Endothelial cell of umbilical vein (primary cell): ENCODE measurements around the gene CARD6. TPM values are rescaled to one million over a fixed set of nuclear protein-coding genes. Genes with fewer than 3 reads are reported as not detected.
A peak's percentile ranks its signal among the peaks of the same experiment; 100 is the strongest.

Experiments used
- BruUV-seq: library from RNA; stranded (reverse); fragments of 400-500 nt; replicated peaks from 2 replicates; lab custom pipeline; 2021; lab: Mats Ljungman, UMichigan
- CTCF ChIA-PET: fragments of 300-600, 350-600 bp; sonication (Branson Sonifier 250); formaldehyde crosslinking; loops from one replicate; lab custom pipeline; 2021; ENCODE audit warnings: antibody characterized with exemption, inconsistent platforms; lab: Charles Lee
- POLR2A ChIA-PET: fragments of 300-600, 350-600 bp; sonication (Branson Sonifier 250); formaldehyde crosslinking; loops from one replicate; lab custom pipeline; 2021; ENCODE audit warnings: antibody characterized with exemption, inconsistent platforms; lab: Charles Lee
- DNase-seq: peaks from one replicate; pipeline ENCODE4 v3.0.0-alpha.2; 2011; ENCODE audit warnings: low read depth, low spot score
- FAIRE-seq: peaks from 2 replicates; lab custom pipeline; 2011; peaks lifted over from hg19 to GRCh38; lab: Jason Lieb, UNC
- H2AFZ ChIP-seq: 2 replicates; pipeline ENCODE4 v1.6.0; 2012; ENCODE audit warnings: low read depth, low read length, control low read depth, inconsistent platforms
- H3K27ac ChIP-seq: 2 replicates; pipeline ENCODE4 v1.5.1; 2011; ENCODE audit warnings: low read depth, mild to moderate bottlenecking, control low read depth, low read length, moderate library complexity; ENCODE audit not compliant: insufficient read depth
- H3K27me3 ChIP-seq, 2 experiments: 2 replicates each; pipeline versions ENCODE4 v1.6.0 to v1.6.1; 2011; ENCODE audit warnings: low read length in 2 of 2, mixed read lengths in 1 of 2; ENCODE audit not compliant: control insufficient read depth in 2 of 2, insufficient read depth in 2 of 2
- H3K36me3 ChIP-seq, 2 experiments: 2 replicates in 1 of 2; 3 replicates in 1 of 2; pipeline ENCODE4 v1.5.1; 2011; ENCODE audit warnings: low read length in 2 of 2, mild to moderate bottlenecking in 1 of 2, moderate library complexity in 1 of 2; ENCODE audit not compliant: control insufficient read depth in 2 of 2, insufficient read depth in 2 of 2; ENCODE audit errors: extremely low read depth in 1 of 2
- H3K4me1 ChIP-seq: 3 replicates; pipeline ENCODE4 v1.5.1; 2011; ENCODE audit warnings: mild to moderate bottlenecking, low read length; ENCODE audit not compliant: control insufficient read depth, insufficient read depth; ENCODE audit errors: extremely low read depth
- H3K4me2 ChIP-seq: 2 replicates; pipeline ENCODE4 v1.6.1; 2011; ENCODE audit warnings: low read length, control low read depth, mixed read lengths; ENCODE audit not compliant: insufficient read depth
- H3K4me3 ChIP-seq, 3 experiments: fragments of 200-600 bp in 1 of 3; sonication (generic), shearing (Covaris generic) in 1 of 3; replicated peaks in 1 of 3; 2 replicates each; pipeline ENCODE4 v1.5.1; 2011 to 2016; ENCODE audit warnings: control low read depth in 3 of 3, low read length in 3 of 3, mild to moderate bottlenecking in 2 of 3, inconsistent platforms in 1 of 3, low read depth in 1 of 3, moderate library complexity in 1 of 3; ENCODE audit not compliant: insufficient read depth in 1 of 3
- H3K79me2 ChIP-seq: 2 replicates; pipeline ENCODE4 v1.6.0; 2012; ENCODE audit warnings: low read length, inconsistent platforms; ENCODE audit not compliant: control insufficient read depth, insufficient read depth
- H3K9ac ChIP-seq: replicated peaks from 2 replicates; pipeline ENCODE3; 2011; ENCODE audit warnings: low read length, control low read depth; ENCODE audit not compliant: insufficient read depth; ENCODE audit errors: extremely low read depth
- H3K9me1 ChIP-seq: replicated peaks from 3 replicates; pipeline ENCODE4 v1.6.0; 2011; ENCODE audit warnings: mild to moderate bottlenecking, low read length; ENCODE audit not compliant: control insufficient read depth, insufficient read depth; ENCODE audit errors: extremely low read depth
- H3K9me3 ChIP-seq: replicated peaks from 2 replicates; pipeline ENCODE4 v1.5.1; 2012; ENCODE audit warnings: low read length, inconsistent platforms; ENCODE audit not compliant: control insufficient read depth, insufficient read depth
- H4K20me1 ChIP-seq: replicated peaks from 2 replicates; pipeline ENCODE3; 2011; ENCODE audit warnings: mild to moderate bottlenecking, low read length; ENCODE audit not compliant: control insufficient read depth, insufficient read depth; ENCODE audit errors: extremely low read depth
- CTCF ChIP-seq, 2 donors: IDR thresholded peaks; 1 replicate in 1 of 2; 2 replicates in 1 of 2; pipeline ENCODE4 v1.5.1; 2011; ENCODE audit warnings: low read length in 2 of 2, mild to moderate bottlenecking in 2 of 2, moderate library complexity in 2 of 2, control low read depth in 1 of 2, inconsistent platforms in 1 of 2, low read depth in 1 of 2; ENCODE audit not compliant: insufficient read depth in 1 of 2; ENCODE audit errors: extremely low read depth in 1 of 2
- EZH2 ChIP-seq: IDR thresholded peaks from 2 replicates; pipeline ENCODE4 v1.6.1; 2012; ENCODE audit warnings: borderline replicate concordance, low read depth, mild to moderate bottlenecking, moderate library complexity, low read length, inconsistent platforms; ENCODE audit not compliant: severe bottlenecking
- FOS ChIP-seq: IDR thresholded peaks from 2 replicates; pipeline ENCODE4 v1.6.1; 2011; ENCODE audit warnings: mild to moderate bottlenecking, low read length, moderate library complexity, borderline replicate concordance; ENCODE audit not compliant: insufficient read depth
- GATA2 ChIP-seq: IDR thresholded peaks from 2 replicates; pipeline ENCODE4 v1.7.0; 2011; ENCODE audit warnings: low read depth, mild to moderate bottlenecking, moderate library complexity, mixed read lengths, low read length; ENCODE audit not compliant: insufficient read length, insufficient read depth
- JUN ChIP-seq: IDR thresholded peaks from 2 replicates; pipeline ENCODE4 v1.6.1; 2011; ENCODE audit warnings: borderline replicate concordance, low read depth; ENCODE audit not compliant: insufficient read length, insufficient read depth
- MAX ChIP-seq: IDR thresholded peaks from 2 replicates; pipeline ENCODE4 v1.6.1; 2011; ENCODE audit not compliant: insufficient read depth, insufficient read length
- POLR2AphosphoS5 ChIP-seq: IDR thresholded peaks from 2 replicates; pipeline ENCODE4 v1.6.1; 2012; ENCODE audit warnings: low read depth, mild to moderate bottlenecking, control low read depth, low read length, moderate library complexity; ENCODE audit not compliant: insufficient read depth
- dilution Hi-C: fragments of 300-500 bp; cut with MboI; formaldehyde crosslinking; loops from one replicate; pipeline ENCODE4 v1.15.0; 2019; ENCODE audit warnings: low sequenced_read_pairs; ENCODE audit not compliant: extremely low pct_ligation_motif_present
- intact Hi-C: fragments of 100-400 bp; cut with micrococcal nuclease; formaldehyde crosslinking; loops from one replicate; pipeline ENCODE4 v1.10.0; 2022
- polyA plus RNA-seq, 4 experiments: library from polyadenylated mRNA; depleted of rRNA in 3 of 4; stranded (reverse) in 3 of 4; unstranded in 1 of 4; fragments of >200 nt; gene quantifications; 2 replicates each; pipeline versions ENCODE4 v1.2.1 to v1.2.3, GENCODE V29; 2011 to 2012; ENCODE audit warnings: missing spikeins in 1 of 4
- small RNA-seq: library from RNA; depleted of rRNA; stranded (forward); fragments of <200 nt; gene quantifications from one replicate; pipeline ENCODE3, GENCODE V24; 2012; ENCODE audit warnings: low replicate concordance, low read depth; ENCODE audit not compliant: insufficient read depth, insufficient read length
- total RNA-seq: library from RNA; stranded (reverse); gene quantifications from 2 replicates; pipeline ENCODE4 v1.2.3, GENCODE V29; 2021

CARD6 gene
- total and polyA plus RNA-seq, 2 donors (not counting 3 experiments of a cell fraction or from before 2014, with no cell fraction given): 11.0 to 23.8 TPM

- Histone ChIP-seq H2AFZ (no peak overlapping the region), H3K9me1 (no peaks in the 10 kb centered on the region), H3K27ac (no peak overlapping the region), H3K36me3 (no peaks in the 10 kb centered on the region), H3K4me1 (no peaks in the 10 kb centered on the region), H3K4me2 (no peak overlapping the region), H3K9ac (no peak overlapping the region), H3K9me3 (no peaks in the 10 kb centered on the region), H3K79me2 (no peaks in the 10 kb centered on the region), H3K4me3 (no peak overlapping the region), H3K27me3 (peaks cover 3 to 4% of the 10 kb centered on the region in 2 experiments), H4K20me1 (no peaks in the 10 kb centered on the region)
- no TSS peak for BruUV-seq
- ChIA-PET POLR2A (no interaction called here), CTCF (no interaction called here)
- dilution Hi-C loops: no loop called here
- TF ChIP-seq FOS: no peak
- TF ChIP-seq CTCF (IDR thresholded peaks at IDR 0.05; ENCODE audit: extremely low read depth in 1 of 2, insufficient read depth in 1 of 2, low read depth in 1 of 2, low read length in 2 of 2): no peak
- TF ChIP-seq JUN: no peak
- TF ChIP-seq MAX: no peak
- TF ChIP-seq POLR2AphosphoS5: no peak
- no peak for TF ChIP-seq GATA2
- no peak for TF ChIP-seq EZH2
- FAIRE-seq: no peak
- DNase-seq: peak; percentile 35
- intact Hi-C loops: loop anchor here (10.0 kb wide), 1 partner anchor 435 kb away; no protein-coding TSS in a partner anchor
Measured at GRCh38 chr5:40909723-40910122, 68.6 kb downstream of the CARD6 start.

Small RNA genes lying within 50 kb of the gene (small RNA-seq; reads per million reads assigned to genes)
- 31.1 reads per million, percentile 87 among the genes with 10 or more reads in this experiment for gene SNORD72

Other genes starting within 250 kb of the CARD6 start
- gene PTGER4, start 161.5 kb upstream of the CARD6 start, total RNA-seq: 22.5 and 23.6 TPM in 2 replicates
- gene PTGER4, start 161.5 kb upstream of the CARD6 start, polyA plus RNA-seq: 35.9 and 37.4 TPM in 2 replicates
- 11.7 and 14.2 TPM in 2 replicates for gene TTC33, start 85.4 kb upstream of the CARD6 start, total RNA-seq
- 1.4 and 2.2 TPM in 2 replicates for gene TTC33, start 85.4 kb upstream of the CARD6 start, polyA plus RNA-seq
- gene PRKAA1, start 43.0 kb upstream of the CARD6 start, total RNA-seq: 83.5 and 97.2 TPM in 2 replicates
- gene PRKAA1, start 43.0 kb upstream of the CARD6 start, polyA plus RNA-seq: 25.5 and 37.0 TPM in 2 replicates
- 1,348 and 1,380 TPM in 2 replicates for gene RPL37, start 6.1 kb upstream of the CARD6 start, total RNA-seq
- 259 and 274 TPM in 2 replicates for gene RPL37, start 6.1 kb upstream of the CARD6 start, polyA plus RNA-seq
- gene C7, start 68.1 kb downstream of the CARD6 start, total RNA-seq: 0.29 TPM in 1 of 2 replicates, not detected in the other
- gene C7, start 68.1 kb downstream of the CARD6 start, polyA plus RNA-seq: 0.08 and 0.37 TPM in 2 replicates
- gene MROH2B, start 230.0 kb downstream of the CARD6 start, total RNA-seq: not detected in 2 replicates
- gene MROH2B, start 230.0 kb downstream of the CARD6 start, polyA plus RNA-seq: not detected in 2 replicates